ENCODE measurements around the gene ANP32B.

DNA sequence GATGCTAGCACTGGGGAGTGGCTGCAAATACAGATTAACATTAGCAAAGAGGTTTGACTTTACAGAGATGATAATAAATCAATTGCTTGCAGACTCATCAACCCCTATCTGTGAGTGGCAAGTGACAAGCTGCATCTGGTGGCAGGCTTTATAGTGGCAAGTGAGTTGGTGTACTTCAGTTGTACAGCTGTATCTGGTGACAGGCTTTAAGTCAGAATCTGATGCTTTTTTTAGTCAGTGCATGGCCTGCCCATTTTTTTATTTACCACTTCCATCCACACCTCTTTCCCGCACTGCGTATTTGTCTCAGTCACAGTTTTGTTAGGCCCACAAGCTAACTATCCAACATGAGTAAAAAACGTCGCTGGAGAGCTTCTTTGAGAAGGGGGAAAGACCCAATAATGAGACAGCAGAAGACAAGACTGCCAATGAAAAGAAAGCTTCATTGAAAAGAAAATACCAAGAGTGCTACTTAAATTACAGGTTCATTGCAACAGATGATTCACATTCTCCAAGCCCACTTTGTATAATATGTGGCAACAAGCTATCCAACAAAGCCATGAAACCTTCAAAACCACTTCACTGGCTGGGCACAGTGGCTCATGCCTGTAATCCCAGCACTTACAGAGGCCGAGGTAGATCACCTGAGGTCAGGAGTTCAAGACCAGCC, 23.1 kb downstream of the ANP32B start:
- TF ChIP-seq, protein P1, sequence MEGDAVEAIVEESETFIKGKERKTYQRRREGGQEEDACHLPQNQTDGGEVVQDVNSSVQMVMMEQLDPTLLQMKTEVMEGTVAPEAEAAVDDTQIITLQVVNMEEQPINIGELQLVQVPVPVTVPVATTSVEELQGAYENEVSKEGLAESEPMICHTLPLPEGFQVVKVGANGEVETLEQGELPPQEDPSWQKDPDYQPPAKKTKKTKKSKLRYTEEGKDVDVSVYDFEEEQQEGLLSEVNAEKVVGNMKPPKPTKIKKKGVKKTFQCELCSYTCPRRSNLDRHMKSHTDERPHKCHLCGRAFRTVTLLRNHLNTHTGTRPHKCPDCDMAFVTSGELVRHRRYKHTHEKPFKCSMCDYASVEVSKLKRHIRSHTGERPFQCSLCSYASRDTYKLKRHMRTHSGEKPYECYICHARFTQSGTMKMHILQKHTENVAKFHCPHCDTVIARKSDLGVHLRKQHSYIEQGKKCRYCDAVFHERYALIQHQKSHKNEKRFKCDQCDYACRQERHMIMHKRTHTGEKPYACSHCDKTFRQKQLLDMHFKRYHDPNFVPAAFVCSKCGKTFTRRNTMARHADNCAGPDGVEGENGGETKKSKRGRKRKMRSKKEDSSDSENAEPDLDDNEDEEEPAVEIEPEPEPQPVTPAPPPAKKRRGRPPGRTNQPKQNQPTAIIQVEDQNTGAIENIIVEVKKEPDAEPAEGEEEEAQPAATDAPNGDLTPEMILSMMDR (IDR thresholded peaks at IDR 0.05 in 4 of 5, conservative IDR thresholded peaks at IDR 0.05 in 1 of 5), result no peak
- TF ChIP-seq POLR2A (IDR thresholded peaks at IDR 0.05), result no peak

All from gastrocnemius medialis (tissue), 4 donors.